GM21528 (cell line): Measurements from ENCODE around the gene ZNF654.
"Not testable (repeated sequence)": the region's sequence is repeated elsewhere in the genome, so short reads cannot be mapped to it uniquely, and the experiment has no call there.

Experiments used
- ATAC-seq: cut with Tn5 transposase; IDR thresholded peaks from one replicate; pipeline ENCODE4 v1.9.1; 2021; ENCODE audit warnings: mild to moderate bottlenecking, moderate library complexity; ENCODE audit not compliant: unreplicated experiment, low FRiP score

ZNF654 gene

DNA sequence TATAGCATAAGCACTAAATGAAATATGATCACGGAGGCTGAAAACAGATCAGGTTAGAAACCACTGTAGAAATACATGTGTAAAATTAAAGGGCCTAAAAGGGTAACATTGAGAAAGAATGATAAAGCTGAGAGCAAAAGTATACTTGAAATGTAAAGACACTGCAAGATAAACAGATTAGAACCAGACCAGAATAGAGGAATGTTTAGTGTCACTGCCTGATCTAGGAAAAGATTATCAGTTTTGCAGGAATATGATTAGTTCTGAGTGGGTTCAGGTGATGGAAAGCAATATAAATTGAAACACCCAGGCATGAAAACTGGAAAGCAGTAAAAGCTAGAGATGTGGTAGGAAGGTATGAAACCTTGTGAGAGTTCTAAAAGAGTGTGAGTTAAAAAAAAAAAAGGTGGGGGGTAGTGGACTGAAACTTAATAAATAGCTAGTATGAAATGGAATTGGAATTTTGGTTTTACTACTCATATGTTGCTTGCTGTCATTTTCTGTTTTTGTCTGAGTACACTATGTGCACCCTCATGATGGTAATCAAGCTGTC lies 74.7 kb downstream of the ZNF654 start:
- ATAC-seq: no peak

DNA sequence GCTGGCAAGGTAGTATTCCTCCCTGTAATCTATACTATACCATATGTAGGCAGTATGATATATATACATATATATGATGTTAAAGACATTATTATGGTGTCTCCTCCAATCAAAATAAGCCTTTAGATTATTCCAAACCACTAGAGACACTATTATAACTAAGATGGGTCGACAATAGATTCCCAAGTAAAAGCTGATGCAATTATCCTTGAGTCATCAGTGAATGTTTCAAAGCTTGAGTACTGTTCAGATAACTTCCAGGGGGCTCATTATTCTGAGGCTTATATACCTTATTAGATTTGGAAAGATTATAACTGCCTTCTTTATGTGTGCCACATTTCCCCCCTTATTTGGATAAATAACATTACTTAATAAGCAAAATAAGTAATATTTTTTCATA lies 78.8 kb downstream of the ZNF654 start:
- no peak for ATAC-seq

DNA sequence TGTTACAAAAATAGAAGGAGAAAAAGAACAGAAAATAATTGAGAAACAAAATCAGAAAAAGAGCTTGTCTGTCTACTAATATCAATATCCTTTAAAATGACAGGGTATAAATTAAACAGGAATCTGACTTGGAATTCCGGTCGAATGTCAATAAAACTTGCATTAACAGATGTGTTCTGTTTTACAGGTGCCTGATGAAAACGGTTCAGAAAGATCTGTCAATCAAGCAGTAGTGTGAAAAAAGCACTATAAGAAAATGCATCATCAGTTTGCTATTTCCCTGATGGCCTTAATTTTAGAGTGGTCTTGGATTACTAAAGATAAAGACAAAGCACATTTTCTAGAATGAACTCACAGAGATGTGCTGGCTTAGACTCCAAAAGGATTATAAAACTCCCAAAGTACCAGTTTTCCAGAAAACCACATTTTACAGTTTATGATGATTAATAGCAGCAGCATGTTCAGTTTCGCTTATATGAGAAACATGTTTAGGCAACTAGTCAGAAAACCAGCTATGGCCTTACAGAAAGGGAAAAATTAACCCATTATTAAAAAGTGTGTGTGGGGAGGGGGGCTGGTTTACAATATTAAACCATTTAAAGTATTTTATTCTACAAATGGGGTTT lies 82.5 kb downstream of the ZNF654 start:
- ATAC-seq: no peak

DNA sequence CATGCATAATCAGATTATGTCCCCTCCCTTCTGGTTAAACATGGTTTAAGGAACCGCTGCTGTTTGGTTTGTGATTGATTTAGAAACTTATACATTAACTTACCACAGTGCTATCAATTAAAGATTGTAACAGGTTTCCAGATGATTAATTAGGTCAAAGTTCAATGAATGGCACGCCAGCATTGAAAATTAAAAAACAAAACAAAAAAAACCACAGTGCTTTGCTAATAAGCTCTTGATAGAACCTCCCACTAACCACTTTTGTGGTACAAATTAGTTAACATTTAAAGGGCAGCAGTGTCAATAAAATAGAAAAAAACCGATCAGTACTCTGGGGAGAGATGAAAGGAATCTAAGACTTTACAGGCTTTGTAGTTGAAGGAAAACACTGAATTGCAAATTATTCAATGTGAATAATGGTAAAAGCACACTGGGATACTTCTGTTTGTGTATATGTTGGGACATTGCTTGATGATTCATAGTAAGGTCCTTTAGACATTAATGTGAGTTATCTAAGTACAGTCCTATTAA lies 83.1 kb downstream of the ZNF654 start:
- no peak for ATAC-seq

DNA sequence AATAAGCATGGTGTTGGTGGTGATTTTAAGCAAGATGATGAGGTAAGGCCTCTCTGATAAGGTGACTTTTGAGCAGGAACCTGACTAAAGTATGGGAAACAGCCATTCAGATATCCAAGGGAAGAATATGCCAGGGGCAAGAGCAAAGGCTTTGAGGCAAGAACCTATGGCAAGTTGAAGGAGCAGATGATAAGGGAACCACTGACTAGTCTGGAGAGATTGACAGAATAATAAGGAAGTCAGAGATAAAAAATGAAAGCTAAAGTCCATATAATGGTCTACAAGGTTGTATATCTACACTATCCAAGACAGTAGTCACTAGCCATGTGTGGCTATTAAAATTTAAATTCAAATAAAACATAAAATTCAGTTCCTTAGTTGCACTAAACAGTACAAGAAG lies 88.2 kb downstream of the ZNF654 start:
- no peak for ATAC-seq

DNA sequence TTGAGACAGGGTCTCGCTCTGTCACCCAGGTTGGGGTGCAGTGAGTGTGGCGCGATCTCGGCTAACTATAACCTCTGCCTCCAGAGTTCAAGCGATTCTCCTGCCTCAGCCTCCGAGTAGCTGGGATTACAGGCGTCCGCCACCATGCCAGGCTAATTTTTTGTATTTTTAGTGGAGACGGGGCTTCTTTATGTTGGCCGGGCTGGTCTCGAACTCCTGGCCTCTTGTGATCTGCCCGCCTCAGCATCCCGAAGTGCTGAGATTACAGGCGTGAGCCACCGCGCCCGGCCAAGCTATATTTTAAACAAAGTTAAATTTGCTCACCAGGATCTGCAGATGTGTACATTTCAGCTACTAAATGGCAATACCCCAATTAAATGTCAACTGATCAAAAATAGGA lies 89.6 kb downstream of the ZNF654 start:
- no peak for ATAC-seq

DNA sequence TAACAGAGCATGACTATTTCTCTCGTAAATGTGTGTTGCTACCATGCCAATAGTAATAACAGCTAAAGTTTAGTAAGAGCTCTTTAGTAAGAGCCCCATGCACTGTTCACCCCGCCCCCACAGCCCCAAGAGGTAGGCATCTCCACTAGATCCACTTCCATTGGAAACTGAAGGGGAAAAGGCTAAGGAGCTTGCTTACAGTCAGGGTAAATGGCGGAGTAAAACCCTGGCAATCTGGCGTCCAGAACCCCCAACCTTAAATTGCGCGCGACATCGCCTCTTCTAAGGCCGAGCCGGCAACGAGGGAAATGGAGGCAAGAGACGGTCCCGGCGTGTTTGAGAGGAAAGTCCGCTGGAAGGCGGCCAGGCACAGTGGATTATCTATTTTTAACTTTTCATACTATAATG lies 90.0 kb downstream of the ZNF654 start:
- ATAC-seq: peak; percentile 19

DNA sequence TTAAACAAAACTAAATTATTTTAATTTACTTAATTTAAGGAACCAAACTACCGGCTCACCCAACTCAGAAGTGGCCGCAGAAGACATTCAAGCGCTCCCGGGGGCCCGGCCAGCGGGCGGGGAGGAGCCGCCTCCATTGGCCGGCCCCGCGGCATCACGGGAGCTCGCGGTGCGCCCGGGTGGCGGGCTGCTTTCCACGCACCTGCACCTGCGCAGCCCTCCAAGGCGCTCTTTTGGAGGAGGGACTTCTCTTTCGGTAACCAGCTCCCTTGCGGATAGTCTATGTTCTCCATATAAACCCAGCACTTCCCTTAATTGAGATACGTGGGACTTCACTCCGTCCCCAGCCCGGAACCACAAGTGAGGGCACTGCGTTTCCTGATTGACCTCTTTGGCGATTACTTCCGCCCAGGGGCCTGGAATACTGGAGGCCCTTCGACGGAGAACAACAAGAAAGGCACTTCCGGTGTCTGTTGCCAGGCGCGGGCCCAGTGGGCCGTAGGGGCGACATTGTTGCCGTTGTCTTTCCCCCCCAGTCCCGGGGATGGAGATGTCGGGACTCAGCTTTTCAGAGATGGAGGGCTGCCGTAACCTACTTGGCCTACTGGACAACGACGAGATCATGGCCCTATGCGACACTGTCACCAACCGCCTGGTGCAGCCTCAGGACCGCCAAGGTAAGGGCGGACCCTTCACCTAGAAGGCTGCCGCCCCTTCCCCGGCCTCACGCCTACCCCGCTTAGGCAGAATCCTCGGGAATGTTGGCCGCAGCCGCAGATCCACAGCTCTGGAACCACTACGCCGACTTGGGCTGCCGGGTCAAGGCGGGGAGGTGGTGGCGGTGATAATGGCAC lies 90.7 kb downstream of the ZNF654 start, which contains the start of gene C3orf38:
TSS of gene C3orf38 (plus strand) at position 451 of the 854 bp plus-strand sequence. CDS start at position 545, 94 bp downstream.
- ATAC-seq: peak; percentile 84

DNA sequence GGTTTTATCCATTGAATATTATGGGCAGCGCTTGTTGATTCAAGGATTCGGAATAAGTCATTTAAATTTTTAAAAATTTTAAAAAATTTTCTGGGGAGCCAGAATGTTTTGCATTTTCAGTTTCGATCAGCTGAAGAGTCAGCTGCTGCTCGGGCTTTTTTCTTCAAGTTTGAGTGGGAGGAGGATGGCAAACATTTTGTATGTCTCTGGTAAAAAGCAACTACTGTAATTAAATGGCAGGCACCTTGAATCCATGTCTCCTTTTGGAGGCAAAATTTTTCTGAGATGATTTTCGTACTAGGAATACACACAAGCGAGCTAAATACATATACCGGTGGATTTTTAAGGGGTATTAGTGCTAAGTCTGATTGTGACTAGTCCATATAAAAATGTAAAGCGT lies 91.3 kb downstream of the ZNF654 start:
- peak; percentile 39 for ATAC-seq

DNA sequence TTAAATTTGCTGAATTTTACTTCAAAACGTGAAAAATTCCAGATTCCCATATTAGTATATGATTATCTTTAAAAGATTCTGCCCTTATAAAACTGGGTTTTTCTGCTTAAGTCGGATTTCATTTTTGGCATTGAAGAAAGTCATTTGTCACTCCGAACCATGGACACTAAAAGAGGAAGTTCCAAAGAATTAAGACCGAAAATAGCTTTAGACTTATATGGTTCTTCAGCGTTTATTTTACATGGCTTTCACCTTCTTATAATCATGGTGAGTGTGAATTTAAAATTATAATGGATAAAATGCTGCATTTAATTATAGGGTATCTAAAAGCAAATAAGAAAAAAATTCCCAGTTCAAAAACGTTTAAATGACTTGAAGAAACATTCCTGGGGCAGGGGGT lies 91.8 kb downstream of the ZNF654 start:
- ATAC-seq: no peak

DNA sequence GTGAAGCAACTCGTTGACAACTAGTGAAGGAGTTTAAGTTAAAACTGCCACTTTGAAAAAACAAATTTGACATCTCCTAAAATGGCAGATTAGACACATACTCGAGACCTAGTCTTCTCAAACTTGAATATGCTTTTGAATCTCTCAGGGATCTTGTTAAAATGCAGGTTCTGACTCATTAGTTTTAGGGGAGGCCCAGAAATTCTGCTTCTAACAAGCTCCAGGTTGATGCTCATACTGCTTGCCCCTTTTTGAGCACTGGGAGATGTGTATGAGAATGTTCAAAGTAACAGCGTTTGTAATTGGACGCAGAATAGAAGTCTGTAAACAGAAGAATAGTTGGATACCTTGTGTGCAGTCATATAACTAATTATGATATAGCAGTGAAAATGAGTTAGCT lies 92.3 kb downstream of the ZNF654 start:
- ATAC-seq: no peak

DNA sequence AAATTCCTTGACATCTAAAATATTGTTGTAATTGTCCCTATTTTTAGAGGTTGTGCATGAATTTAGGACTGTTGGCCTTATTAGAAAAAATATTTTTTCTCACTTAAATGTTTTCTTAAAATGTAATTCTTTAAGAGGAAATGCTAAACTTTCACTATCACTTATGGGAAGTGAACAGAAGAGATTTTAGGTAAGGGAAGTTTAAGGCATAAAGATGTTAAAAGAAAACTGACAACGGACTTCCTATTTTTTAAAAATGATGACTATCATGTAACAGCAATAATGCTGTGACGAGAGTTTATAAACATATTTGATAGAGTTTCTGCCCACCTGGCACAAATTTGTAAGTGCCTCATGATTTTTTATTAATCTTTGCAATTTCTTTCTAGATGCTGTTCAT lies 93.8 kb downstream of the ZNF654 start:
- ATAC-seq: no peak

DNA sequence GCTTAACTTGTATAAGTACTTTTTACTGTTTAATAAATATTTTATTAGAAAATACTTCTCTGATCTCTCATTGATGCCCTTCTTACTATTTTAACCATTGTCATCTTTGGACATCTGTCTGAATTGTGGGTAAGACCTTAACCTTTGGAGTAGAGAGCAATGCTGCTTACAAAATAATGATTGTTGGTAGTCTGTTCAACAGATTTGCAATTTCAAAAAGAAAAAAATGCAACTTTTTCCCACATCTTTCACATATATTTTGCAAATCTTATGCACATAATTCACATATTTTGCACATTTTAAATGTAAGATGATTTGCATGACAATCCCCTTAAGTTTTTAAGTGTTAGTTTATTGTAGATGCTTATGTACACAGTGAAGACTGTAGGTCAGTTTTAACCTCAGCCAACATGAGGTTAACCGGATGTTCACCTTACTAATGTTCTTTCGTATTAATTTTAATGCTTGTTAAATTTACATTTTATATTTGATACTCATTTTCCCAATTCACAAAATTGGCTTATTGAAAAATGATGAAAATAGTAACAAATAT lies 107.4 kb downstream of the ZNF654 start:
- no peak for ATAC-seq

DNA sequence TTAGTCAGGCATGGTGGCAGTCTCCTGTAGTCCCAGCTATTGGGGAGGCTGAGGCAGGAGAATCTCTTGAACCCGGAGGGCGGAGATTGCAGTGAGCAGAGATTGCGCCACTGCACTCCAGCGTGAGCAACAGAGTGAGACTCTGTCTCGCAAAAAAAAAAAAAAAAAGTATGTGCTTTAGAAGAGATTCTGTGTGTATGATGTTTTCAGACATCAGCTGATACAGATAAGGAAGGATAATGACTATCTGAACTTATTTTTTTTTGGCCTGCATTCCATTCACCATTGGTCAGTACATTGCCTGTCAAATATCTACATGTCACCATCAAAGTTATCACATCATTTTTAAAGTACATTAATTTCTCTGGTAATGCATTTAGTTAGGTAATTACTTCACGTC lies 108.1 kb downstream of the ZNF654 start:
- ATAC-seq: no peak

DNA sequence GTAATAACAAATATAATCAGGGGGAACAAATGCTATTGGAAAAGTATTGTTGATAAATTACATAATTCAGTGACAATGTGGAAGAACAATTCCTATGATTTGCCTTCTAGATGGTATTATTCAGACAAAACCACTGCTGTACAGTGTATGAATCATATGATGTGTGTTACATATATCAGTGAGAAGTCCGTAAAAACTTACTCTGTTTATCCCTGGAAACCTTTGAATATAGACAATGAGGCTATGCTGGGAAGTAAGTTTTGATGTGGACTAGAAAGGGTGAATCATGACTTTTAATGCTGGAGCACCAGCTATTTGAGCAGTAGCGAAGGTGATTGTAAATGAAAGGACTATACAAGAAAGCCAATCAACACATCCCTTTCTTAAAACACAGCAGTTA lies 108.6 kb downstream of the ZNF654 start:
- ATAC-seq: no peak

DNA sequence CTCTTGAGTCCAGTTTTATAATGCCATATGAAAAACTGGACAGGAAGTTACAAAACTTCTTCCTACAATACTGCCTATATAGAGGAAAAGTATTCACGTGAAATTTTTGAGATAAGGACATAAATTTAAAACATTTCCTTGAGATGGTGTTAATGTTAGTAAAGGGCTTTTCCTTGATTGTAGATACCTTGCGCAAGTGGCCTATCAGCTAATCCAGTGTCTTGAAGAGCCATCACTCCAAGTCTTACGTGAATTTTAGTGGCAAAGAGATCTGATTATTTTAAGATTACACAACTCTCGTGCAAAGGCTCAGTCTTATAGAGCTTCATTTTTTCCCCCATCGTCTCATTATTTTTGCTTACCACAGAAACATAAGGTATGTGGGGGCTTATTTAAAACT lies 109.1 kb downstream of the ZNF654 start:
- no peak for ATAC-seq

DNA sequence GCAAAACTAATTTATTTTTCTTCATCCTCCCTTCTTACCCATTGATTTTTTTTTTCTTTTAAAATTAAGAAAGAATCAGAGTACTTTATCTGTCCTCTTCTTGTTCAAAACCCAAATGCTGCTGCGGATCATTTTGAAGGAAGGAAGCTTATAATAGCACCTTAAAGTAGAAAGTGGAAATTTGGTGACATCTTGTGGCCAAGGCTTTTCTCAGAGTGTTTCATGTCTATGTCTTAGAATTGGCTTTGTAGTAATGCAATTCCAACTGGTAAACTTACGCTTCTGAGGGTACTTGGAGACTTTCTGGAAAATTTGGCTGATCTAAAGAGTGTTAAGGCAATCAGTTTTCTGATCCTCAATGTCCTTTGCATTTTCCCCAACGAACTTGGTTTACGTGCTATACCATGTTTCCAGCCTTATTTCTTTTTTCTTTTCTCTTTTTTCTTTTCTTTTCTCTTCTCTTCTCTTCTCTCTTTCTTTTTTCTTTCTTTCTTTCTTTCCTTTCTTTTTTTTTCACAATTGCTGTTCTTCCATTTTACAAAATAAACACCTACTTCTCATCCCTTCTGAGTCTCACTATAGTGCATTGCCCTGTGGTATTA lies 121.4 kb downstream of the ZNF654 start:
- ATAC-seq: peak; percentile 84

DNA sequence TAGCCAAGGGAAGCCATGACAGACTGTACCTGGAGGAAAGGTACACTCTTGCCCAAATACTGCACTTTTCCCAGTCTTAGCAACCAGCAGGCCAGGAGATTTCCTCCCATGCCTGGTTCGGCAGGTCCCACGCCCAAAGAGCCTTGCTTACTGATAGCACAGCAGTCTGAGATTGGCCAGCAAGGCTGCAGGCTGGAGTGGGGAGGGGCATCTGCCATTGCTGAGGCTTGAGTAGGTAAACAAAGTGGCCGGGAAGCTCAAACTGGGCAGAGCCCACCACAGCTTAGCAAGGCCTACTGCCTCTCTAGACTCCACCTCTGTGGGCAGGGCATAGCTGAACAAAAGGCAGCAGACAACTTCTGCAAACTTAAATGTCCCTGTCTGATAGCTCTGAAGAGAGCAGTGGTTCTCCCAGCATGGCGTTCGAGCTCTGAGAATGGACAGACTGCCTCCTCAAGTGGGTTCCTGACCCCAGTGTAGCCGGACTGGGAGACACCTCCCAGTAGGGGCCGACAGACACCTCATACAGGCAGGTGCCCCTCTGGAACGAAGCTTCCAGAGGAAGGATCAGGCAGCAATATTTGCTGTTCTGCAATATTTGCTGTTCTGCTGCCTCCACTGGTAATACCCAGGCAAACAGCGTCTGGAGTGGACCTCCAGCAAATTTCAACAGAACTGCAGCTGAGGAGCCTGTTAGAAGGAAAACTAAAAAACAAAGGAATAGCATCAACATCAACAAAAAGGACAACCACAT lies 123.3 kb downstream of the ZNF654 start:
- not testable (repeated sequence) for ATAC-seq

DNA sequence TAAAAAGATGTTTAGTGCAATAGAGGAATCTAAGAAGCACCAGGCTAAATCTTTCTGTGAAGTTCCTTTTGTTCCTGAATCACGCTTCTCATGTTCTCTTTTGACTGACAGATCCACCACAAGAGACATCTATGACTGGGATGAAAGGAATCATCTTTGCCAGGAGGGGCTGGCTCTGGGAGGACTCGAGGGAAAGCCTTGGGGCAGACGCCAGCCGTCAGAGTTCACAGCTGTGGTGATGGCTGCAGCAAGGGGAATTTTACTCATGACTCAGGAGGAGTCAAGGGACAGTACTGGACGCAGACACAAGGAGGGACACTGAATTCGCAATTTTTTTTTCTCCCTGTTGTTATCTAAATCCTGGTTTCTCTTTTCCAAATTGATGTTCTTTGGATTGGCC lies 129.4 kb downstream of the ZNF654 start:
- no peak for ATAC-seq

DNA sequence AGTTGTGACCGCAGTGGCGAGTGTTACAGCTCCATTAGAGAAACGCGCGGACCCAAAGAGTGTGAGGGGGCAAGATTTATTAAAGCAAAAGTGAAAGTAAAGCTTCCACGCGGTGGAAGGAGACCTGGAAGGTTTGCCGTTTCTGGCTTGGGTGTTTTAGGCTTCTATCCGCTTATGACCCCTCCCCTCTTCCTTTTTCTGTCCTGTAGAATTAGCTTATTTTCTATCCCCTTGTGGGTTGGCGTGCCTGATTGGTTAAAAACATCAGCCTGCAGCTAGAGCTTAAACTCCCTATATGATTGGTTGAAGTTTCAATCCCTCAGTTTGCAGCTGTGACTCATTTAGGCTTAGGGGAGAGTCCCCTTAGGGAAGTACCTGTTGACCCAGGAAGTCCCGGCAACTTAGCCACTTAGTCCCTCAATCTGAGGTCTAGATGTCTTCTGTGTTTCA lies 130.3 kb downstream of the ZNF654 start:
- ATAC-seq: peak; percentile 61
